Prostate gland (tissue), 2 donors: ENCODE measurements around the gene MUC20.
"Not testable (repeated sequence)": the region's sequence is repeated elsewhere in the genome, so short reads cannot be mapped to it uniquely, and the experiment has no call there.

Experiments used
- CTCF ChIP-seq, 4 experiments: fragments of 200-600 bp in 2 of 4; fragments of 450-650 bp in 2 of 4; sonication (generic) in 2 of 4; IDR thresholded peaks; 1 replicate in 3 of 4; 2 replicates in 1 of 4; pipeline ENCODE4 v1.5.1; 2016 to 2019; ENCODE audit warnings: antibody characterized with exemption in 4 of 4, mild to moderate bottlenecking in 2 of 4, moderate library complexity in 2 of 4
- POLR2A ChIP-seq: fragments of 450-650 bp; IDR thresholded peaks from one replicate; pipeline ENCODE4 v1.6.1; 2016; ENCODE audit warnings: antibody characterized with exemption, mild to moderate bottlenecking
- POLR2AphosphoS5 ChIP-seq: sonication (generic); formaldehyde crosslinking; IDR thresholded peaks from one replicate; pipeline ENCODE4 v1.6.1; 2017; ENCODE audit warnings: antibody characterized with exemption

GRCh38 chr3:195678391-195679015 is 42.3 kb upstream of the MUC20 start:
- not testable (repeated sequence) for TF ChIP-seq CTCF (IDR thresholded peaks at IDR 0.05); POLR2AphosphoS5; POLR2A
